ENCODE data around the gene POR.
A peak's percentile ranks its signal among the peaks of the same experiment; 100 is the strongest.

DNA sequence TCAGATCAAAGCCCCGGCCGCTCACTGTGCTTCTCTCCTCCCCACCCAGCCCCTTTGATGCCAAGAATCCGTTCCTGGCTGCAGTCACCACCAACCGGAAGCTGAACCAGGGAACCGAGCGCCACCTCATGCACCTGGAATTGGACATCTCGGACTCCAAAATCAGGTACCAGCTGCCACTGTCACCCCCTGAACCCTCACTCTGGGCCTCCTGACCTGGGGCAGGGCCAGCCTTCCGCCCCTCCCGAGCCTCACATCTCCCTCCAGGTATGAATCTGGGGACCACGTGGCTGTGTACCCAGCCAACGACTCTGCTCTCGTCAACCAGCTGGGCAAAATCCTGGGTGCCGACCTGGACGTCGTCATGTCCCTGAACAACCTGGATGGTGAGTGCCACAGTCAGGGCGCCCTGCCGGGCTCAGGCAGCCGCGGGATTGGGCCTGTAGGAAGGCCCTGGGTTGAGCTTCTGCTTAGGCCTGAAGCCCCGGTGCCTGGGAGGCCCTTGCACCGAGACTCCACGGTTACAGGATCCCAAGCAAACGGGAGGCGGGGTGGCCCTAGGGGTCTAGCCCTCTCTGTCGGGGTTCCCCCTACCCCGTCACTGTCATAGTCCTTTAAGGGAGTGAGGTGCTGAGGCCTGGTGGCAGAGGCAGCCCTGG, 68.6 kb downstream of the POR start:
- TF ChIP-seq, protein P1, sequence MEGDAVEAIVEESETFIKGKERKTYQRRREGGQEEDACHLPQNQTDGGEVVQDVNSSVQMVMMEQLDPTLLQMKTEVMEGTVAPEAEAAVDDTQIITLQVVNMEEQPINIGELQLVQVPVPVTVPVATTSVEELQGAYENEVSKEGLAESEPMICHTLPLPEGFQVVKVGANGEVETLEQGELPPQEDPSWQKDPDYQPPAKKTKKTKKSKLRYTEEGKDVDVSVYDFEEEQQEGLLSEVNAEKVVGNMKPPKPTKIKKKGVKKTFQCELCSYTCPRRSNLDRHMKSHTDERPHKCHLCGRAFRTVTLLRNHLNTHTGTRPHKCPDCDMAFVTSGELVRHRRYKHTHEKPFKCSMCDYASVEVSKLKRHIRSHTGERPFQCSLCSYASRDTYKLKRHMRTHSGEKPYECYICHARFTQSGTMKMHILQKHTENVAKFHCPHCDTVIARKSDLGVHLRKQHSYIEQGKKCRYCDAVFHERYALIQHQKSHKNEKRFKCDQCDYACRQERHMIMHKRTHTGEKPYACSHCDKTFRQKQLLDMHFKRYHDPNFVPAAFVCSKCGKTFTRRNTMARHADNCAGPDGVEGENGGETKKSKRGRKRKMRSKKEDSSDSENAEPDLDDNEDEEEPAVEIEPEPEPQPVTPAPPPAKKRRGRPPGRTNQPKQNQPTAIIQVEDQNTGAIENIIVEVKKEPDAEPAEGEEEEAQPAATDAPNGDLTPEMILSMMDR (IDR thresholded peaks at IDR 0.05), result no peak
- TF ChIP-seq, protein P2, sequence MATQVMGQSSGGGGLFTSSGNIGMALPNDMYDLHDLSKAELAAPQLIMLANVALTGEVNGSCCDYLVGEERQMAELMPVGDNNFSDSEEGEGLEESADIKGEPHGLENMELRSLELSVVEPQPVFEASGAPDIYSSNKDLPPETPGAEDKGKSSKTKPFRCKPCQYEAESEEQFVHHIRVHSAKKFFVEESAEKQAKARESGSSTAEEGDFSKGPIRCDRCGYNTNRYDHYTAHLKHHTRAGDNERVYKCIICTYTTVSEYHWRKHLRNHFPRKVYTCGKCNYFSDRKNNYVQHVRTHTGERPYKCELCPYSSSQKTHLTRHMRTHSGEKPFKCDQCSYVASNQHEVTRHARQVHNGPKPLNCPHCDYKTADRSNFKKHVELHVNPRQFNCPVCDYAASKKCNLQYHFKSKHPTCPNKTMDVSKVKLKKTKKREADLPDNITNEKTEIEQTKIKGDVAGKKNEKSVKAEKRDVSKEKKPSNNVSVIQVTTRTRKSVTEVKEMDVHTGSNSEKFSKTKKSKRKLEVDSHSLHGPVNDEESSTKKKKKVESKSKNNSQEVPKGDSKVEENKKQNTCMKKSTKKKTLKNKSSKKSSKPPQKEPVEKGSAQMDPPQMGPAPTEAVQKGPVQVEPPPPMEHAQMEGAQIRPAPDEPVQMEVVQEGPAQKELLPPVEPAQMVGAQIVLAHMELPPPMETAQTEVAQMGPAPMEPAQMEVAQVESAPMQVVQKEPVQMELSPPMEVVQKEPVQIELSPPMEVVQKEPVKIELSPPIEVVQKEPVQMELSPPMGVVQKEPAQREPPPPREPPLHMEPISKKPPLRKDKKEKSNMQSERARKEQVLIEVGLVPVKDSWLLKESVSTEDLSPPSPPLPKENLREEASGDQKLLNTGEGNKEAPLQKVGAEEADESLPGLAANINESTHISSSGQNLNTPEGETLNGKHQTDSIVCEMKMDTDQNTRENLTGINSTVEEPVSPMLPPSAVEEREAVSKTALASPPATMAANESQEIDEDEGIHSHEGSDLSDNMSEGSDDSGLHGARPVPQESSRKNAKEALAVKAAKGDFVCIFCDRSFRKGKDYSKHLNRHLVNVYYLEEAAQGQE (IDR thresholded peaks at IDR 0.05; ENCODE audit: insufficient read depth in 1 of 2, low read depth in 2 of 2, low read length in 1 of 2), result no peak
- TF ChIP-seq POLR2AphosphoS5 (IDR thresholded peaks at IDR 0.05; ENCODE audit: low read depth, low read length) (0 out of 2 replicates have a peak, but pooled peaks have one; percentile 19), TCF7L2 (IDR thresholded peaks at IDR 0.05; ENCODE audit: low read depth, low read length) (no peak)

All from Panc1 (cell line).